Left renal pelvis (tissue), 4 donors: Measurements from ENCODE around the gene EIF1. TPM values are rescaled to one million over a fixed set of nuclear protein-coding genes. Genes with fewer than 3 reads are reported as not detected.
"Not testable (repeated sequence)": the region's sequence is repeated elsewhere in the genome, so short reads cannot be mapped to it uniquely, and the experiment has no call there.

Source experiments
- DNase-seq, 4 donors: peaks; one replicate each; pipeline ENCODE4 v3.0.0-alpha.2; 2013; ENCODE audit warnings: low read depth in 4 of 4, low spot score in 3 of 4
- polyA plus RNA-seq, 4 donors: library from polyadenylated mRNA; unstranded; fragments of 120-200 nt; gene quantifications; one replicate each; pipeline ENCODE4 v1.2.1, GENCODE V29; 2013; ENCODE audit not compliant: insufficient read length in 4 of 4

EIF1 gene
- polyA plus RNA-seq, 4 donors, result 669 to 825 (median 761) TPM

DNA sequence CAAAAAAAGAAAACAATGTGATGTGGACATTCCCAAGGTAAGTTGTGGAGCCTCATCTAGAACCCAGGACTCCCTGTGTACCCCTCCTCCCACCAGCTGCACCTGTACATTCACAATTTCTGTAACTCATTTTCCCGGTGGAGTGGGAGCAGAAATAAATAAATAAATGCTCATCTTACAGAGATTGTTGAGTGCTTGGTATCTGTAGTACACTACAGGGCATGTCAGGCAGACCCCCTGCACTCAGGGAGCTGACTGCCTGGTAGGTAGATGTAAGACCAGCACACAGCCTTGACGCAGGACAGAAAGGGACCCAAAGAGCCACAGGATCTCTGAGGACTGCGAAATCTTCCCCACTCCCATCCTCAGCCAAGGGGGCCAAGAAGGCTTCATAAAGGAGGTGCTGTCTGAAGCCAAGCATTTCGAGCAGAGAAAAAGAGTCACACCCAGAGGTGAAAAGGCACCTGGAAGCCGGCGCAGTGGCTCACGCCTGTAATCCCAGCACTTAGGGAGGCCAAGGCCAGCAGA lies 6.5 kb downstream of the EIF1 start:
- DNase-seq, result no peak

DNA sequence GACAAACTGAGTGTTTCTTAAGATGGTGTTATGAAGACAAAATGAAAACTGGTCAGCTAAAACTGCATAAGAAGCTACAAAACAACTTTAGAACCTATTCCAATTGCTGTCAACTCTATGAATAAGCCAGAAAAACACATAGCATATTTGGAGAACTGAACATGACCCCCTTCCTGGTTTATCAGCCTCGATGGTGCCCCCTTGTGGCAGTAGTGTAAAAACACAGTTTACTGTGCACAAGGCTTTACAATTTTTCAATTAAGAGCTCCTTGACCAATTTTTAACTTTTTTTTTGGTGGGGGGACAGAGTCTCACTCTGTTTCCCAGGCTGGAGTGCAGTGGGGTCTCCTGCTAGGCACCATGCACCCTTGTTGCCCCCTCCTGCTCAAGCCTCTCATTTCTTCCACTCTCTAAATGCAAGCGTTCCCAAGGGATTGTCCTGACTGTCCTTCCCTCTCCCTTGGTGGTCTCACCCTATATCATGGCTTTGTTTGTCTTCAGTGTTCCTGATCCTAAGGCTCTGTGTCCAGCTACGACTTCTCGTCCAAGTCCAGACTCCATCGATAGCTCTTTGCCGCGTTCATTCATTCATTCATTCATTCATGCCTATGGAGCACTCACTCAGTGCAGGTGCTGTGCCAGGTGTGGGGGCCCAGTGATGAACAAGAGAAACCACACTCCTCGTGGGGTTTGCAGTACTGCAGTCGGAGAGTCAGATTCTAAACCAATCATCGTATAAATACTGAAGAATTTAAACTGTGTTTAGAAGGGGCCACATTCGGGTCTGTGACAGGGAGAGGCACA lies 7.5 kb downstream of the EIF1 start:
- DNase-seq, result peak in 2 of 4 donors; percentile 54 to 60

DNA sequence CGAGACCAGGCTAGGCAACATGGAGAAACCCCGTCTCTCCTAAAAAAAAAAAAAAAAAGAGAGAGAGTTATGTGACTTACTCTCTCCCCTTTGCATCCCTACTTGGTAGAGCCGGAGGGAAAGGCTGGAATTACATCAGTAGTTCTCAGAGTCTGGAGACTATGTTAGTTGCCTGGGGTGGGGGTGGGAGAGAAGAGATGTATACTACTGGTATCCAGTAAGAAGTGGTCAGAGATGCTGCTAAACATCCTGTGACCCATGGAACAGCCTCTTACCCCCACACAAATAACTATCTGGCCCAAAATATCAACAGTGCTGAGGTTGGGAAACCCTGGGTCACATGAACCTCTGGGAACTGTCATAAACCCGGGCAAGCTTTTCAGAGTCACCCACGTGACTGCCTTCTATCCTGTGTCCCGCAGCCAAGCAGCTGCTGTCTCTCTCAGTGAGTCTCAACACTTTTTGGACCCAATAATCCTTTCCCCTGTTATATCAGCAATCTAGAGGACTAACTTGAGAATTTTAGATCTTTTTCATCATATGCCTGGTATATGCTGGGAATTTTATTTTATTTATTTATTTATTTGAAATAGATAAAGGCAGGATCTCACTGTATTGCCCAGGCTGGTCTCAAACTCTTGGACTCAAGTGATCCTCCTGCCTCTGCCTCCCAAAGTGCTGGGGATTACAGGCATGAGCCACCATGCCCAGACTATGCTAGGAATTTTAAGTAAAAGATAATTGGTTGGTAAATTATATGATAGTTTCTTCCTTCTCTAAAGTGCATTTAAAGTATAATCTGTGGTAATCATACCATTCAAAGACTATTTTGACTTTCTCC lies 8.7 kb downstream of the EIF1 start:
- no peak for DNase-seq

DNA sequence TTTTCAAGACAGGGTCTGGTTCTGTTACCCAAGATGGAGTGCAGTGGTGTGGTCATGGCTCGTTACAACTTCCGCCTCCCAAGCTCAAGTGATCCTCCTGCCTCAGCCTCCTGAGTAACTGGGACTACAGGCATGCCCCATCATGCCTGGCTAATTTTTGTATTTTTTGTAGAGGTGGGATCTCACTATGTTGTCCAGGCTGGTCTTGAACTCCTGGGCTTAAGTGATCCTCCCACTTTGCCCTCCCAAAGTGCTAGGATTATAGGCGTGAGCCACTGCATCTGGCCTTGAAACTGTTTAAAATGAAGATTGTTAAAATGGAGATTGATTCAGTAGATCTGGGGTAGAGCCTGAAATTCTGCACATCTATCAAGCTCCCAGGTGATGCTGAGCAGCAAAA lies 12.2 kb downstream of the EIF1 start:
- not testable (repeated sequence) for DNase-seq

DNA sequence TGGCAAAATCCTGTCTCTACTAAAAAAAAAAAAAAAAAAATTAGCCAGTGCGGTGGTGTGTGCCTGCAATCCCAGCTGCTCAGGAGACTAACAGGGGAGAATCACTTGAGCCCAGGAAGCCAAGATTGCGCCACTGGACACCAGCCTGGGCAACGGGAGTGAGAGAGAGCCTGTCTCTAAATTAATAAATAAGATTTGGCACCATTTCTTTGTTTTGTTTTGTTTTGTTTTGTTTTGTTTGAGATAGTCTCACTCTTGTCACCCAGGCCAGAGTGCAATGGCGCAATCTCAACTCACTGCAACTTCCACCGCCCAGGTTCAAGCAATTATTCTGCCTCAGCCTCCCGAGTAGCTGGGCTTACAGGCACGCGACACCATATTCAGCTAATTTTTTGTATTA lies 14.0 kb downstream of the EIF1 start:
- no peak for DNase-seq

DNA sequence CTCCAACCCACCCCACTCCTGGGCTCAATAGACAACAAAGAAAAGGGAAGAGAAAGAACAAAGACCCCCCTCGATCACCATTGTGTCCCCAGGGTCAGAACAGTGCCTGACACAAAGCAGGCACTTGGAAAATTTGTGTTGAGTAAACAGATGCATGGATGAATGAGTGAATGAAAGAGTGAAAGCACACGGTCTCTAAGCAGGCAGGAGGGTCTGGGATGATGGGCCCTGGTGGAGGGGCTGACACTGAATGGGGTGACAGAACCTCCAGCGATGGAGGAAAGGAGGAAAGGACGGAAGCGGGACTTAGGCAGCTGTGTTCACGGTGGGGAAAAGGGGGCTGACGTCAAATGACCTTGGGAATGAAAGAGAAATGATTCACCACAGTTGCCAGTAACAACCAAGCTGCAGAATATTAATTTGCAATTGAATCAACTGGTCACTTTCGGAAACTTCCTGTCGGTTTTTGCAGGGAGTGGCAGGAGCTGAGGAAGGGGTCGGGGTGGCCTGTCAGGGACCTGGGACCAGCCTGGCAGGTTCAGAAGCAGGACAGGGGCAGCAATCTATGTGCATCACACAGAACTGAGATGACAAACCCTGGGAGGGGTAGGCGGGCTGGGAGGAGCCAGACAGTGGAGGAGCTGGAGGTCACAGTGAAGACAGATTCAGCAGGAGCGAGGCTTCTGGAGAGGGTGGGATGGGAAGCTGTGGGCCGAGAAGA lies 16.7 kb downstream of the EIF1 start:
- no peak for DNase-seq

DNA sequence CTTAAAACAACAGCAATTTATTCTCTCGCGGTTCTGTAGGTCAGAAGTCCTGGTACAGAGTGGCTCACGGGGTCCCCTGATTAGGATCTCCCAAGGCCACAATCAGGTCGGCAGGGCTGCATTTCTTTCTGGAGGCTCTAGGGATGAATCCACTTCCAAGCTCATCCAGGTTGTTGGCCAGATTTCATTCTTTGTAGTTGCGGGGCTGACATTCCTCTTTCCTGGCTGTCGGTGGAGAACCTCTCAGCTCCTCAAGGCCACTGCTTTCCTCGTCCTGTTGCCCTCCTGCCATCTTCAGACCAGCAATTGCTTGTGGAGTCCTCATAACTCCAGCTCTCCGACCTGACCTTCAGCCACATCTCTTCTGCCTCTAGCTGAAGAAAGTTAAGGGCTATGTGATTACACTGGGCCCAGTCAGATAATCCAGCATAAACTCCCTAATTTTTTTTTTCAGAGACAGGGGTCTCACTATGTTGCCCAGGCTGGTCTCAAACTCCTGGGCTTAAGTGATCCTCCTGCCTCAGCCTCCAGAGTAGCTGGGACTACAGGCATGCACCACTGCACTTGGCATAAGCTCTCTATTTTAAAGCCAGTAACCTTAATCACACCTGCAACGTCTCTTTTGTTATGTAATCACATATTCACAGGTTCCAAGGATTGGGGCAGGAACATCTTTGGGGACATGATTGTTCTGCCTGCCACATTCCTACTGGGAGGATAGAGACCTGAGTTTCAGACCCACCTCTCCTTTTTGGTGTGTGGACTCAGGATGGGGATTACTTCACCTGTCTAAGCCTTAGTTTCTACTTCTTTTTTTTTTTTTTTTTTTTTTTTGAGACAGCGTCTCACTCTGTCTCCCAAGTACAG lies 19.4 kb downstream of the EIF1 start:
- DNase-seq, result no peak

DNA sequence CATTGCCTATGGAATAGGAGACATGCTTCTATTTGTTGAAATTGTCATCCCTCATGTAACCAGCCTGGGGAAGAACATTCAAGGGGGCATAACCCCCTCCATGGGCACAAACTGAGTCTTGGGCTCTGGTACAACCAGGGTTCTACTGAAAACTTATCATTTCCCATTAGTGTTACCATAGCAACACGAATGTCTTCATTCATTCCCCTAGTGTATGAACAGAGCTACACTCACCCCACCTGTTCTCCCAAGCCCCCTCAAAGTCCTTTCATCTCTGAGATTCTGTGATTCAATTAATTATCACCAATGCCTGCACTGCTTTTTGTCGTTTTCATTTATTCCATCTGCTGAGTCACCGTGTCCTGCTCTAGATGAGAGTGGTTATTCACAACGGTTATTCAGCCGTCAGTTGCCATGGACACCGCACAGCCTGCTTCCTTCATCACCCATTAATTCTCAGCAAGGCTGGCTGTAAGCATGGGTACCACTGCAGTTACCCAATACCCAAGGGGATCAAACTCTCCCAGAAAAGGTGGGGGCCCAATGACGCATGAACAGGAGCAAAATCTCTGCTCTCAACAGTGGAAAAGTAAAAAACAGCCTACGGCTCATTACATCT lies 21.9 kb downstream of the EIF1 start:
- no peak for DNase-seq

DNA sequence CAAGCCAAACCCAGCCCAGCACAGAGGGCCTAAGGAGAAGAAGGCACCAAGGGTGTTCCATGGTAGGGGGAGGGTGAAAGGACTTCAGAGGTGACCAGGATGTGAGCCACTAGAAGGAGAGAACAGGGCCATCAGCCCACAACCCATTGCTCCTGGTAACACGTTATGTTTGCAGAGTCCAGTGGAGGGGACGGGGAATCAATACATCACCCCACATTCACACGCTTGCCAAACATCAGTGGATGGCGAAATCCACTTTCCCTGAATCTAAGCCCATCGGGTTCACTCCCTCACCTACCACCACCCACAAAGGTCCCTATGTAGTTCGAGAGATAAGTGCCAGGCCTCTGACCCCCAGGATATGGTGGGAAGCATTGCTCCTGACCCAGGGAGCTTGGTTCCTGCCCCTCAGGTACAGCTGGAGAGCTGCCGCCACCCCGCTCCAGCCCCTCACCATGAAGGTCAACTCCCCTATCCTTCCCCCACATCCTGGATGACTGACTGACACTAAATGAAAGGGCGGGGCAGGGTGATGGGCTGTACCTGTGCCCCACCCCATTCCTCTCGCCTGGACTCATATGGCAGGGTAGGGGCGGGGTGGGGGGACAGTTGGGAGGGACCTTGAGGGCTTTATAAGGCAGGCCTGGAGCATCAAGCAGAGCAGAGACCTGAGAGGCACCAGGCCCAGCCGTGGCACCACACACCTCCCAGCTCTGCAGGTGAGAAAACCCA lies 23.1 kb downstream of the EIF1 start, which contains the start of gene GAST:
GAST (plus strand) TSS at position 663 of the 732 bp plus-strand sequence. CDS start 3,106 bp downstream, outside the sequence.
- DNase-seq, result no peak

DNA sequence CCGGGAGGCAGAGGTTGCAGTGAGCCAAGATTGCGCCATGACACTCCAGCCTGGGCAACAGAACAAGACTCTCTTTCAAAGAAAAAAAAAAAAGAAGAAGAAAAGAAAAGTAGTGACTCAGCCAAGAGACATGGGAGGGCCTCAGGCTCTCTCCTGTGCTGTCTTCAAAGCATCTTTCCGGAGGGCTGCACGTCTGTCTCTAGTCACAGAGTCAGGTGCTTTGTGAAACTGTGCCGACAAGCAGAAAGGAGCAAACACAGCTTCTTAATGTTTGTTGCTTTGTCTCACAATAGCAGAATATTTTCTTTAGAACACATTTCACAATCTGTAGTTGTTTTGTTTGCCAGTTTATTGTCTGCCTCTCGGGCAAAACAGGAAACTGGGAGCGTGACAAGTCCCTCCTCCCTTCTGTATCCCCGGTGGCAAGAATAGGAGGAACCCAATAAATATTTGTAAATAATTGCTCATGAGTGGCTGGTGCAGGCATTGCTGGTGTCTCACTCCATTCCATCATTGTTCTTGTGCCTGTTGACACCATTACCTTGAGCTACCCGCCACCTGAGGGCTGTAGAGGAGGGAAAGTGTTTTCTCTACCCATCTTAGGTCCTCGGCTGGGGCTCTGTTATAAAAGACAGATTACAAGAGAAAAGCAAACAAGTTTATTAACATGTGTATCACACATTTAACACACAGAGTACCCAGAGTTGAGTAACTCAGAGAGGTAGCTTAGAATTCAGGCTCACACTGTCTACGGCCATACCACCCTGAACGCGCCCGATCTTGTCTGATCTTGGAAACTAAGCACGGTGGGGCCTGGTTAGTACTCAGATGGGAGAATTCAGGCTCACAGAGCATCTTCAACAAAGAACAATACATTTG lies 29.0 kb downstream of the EIF1 start:
- DNase-seq, result no peak

DNA sequence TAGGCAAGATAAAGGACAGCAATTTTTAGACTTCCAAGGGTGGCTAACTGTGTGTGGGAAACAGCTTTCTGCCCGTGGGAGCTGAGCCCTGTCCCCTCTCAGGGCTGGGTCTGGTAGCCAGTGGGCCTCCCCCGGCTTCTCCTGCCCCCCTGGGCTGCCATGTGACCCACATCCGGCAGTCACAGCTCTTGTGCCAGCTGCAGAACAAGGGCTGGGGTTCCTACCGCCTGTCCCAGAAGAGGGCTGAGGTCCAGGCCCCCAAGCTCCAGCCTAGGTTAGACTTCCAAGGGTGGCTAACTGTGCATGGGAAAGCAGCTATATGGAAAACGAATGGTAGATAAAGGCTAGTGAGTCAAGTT lies 29.6 kb downstream of the EIF1 start:
- no peak for DNase-seq

DNA sequence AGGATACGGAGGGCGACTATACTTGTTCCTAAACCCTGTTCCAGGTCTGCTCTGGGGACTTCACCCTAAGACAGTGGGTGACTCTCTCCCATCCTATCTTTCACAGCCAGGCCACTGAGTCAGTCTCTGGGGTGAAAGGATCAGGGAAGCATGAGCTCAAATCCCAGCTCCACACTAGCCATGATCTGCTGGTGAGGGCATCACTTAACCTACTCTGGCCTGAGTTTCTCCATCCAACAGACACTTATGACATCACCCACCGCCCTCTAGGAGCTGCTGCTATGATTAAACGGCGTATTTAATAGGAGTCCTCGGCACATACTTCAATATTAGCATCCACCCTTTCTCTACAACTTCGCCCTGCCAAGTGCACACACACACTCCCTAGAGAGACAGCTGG lies 33.5 kb downstream of the EIF1 start:
- DNase-seq, result no peak

DNA sequence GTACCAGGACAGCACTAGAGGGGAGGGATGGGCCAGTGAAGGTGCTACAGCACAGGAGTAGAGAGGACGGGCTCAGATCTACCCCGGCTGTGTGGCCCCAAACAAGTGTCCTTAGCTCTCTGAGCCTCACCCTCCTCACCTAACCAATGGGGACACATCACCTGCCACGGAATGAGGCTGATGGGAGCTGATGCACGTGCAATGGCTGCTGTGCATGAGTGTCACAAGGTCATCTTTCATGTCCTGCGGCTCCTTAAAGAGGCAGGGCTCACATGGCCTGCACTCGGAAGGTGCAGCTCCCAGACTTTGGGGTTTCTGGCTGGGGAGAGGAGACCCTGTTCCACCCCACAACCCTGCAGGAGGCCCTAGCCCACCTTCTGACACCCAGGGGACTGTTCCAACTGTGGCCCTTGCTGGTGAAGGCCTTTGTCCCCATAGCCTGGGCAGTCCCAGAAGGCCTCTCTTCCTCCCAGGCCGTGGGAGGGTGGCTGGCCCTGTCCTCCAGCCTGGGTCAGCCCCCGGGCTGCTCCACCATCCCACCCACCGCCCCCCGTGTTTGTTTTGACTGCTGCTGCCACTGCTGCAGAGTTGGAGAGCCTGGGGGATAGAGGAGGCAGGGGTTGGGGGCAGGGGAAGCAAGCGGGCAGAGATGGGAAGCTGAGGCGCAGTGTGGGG lies 35.3 kb downstream of the EIF1 start:
- no peak for DNase-seq

DNA sequence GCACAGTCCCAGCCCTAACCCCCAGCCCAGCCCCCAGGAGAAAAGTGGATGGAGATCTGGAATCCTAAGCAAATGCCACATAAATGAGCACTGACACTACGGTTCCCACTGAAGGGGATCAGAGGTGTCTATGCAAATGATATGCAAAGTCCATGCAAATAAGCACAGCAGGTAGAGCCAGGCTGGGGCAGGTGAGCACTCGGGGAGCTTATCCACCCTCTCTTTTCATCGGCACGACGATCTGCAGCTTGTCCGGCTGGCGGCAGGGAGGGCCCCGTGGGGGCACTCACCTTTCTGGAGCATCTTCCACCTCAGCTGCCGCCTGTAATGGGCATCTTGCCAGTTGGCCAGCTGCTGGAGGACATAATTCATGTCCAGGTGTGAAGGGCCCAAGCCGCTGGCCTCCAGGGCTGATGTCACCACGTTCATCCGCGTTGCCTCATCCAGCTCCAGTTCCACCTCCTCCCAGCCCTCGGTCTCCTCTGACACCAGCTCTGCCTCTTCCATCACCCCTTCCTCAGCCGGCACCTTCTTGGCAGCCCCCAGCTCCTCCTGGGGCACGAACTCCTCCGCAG lies 35.9 kb downstream of the EIF1 start:
- DNase-seq, result no peak

DNA sequence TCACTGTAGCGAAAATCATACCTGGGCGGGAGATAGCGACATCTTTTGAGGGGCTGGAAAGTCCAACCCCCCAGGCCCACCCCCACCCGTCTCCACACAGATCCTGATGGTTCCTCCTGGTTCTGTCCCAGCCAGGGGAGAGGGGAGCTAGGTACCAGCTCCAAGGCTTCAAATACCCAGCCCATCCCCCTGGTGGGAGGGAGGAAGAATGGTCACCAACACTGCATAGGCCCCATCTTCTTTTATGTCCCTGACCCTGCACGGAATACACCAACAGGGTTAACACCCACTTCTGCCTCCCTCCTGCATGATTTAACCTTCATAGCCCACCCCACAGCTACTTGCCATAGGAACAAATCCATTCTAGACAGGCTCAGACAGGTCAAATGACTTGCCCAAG lies 36.4 kb downstream of the EIF1 start:
- DNase-seq, result no peak

DNA sequence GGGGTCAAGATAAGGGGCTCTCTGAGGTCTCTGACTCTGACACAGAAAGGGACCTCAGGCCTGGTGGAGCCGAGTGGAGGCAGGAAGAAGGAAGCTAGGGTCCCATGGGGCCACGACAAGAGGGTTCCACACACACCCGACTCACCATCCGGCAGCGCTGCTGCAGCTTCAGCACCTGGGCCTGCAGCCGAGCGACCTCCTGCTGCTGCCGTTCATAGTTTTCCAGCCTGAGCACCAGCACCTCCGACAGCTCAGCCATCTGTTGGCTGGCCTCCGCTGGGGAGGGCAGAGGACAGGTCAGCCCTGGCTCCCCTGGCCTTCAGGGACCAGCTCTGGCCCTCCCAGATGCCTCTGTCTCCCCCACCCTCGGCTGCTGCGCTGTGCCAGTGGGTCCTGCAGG lies 39.4 kb downstream of the EIF1 start:
- DNase-seq, result no peak

DNA sequence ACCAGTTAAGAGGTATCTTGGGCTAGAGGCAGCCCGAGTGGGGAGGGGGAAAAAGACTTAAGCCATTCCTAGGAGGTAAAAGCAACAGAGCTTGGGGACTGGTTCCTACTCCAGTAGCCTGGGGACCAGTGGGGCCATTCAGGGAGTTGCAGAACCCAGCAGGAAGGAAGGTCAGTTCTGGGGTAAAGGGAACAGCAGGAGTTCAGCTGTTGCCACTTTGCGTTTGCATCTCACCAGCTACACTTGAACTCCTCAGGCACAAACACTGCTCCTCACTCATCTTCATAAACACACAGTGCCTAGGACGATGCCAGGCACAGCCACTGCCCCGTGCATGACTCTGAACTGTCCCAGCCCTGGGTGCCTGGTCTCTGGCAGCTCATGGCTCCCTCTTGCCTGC lies 41.8 kb downstream of the EIF1 start:
- no peak for DNase-seq
